ENCODE results near the gene SLC10A7.

DNA sequence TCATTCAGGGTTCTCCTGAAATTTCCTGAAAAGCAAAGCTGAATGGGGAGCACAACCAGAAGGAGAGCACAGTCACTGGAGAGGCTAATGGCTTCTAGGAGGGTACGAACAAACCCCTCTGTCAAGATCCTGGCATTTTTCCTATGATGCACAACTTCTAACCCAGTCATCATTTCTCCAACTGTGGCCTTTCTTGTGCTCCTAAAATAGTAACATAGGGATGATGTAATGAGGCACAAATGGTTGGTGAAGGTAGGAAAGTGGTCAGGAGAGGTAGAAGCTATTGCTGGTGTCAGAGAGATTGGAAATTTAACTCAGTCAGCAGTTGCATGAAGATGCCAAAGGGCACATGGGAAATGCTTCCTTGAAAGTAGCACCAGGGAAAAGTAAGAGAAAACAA lies 52.7 kb downstream of the SLC10A7 start:
- TF ChIP-seq CTCF (IDR thresholded peaks at IDR 0.05; ENCODE audit: insufficient read depth, low read depth, low read length) (no peak), EZH2 (IDR thresholded peaks at IDR 0.05; ENCODE audit: insufficient read depth, low read length) (no peak)
